ENCODE data around the gene IFT25. TPM values are rescaled to one million over a fixed set of nuclear protein-coding genes. Genes with fewer than 3 reads are reported as not detected.

IFT25 gene
- total and polyA plus RNA-seq, 2 of the 13 experiments (the other 11 are each of a cell fraction or from before 2014, with no cell fraction given) = 19.7 to 48.0 TPM

GRCh38 chr1:53945433-53946251 lies at the start of gene IFT25 (continued):
- TF ChIP-seq, protein P1, sequence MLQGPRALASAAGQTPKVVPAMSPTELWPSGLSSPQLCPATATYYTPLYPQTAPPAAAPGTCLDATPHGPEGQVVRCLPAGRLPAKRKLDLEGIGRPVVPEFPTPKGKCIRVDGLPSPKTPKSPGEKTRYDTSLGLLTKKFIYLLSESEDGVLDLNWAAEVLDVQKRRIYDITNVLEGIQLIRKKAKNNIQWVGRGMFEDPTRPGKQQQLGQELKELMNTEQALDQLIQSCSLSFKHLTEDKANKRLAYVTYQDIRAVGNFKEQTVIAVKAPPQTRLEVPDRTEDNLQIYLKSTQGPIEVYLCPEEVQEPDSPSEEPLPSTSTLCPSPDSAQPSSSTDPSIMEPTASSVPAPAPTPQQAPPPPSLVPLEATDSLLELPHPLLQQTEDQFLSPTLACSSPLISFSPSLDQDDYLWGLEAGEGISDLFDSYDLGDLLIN (CRISPR knock-in tag; IDR thresholded peaks at IDR 0.05; ENCODE audit: borderline replicate concordance) = no peak
- TF ChIP-seq ZNF564 (CRISPR knock-in tag; IDR thresholded peaks at IDR 0.05) (no peak), ZNF878 (CRISPR knock-in tag; IDR thresholded peaks at IDR 0.05) (no peak), NFE2L1 (CRISPR knock-in tag; IDR thresholded peaks at IDR 0.05; ENCODE audit: borderline replicate concordance) (0 out of 2 replicates have a peak, but pooled peaks have one; percentile 23), ETV5 (CRISPR knock-in tag; IDR thresholded peaks at IDR 0.05; ENCODE audit: borderline replicate concordance) (peak; percentile 23; the same call in 1 of the 2 replicates), PLRG1 (conservative IDR thresholded peaks at IDR 0.05) (no peak), LBX2 (CRISPR knock-in tag; IDR thresholded peaks at IDR 0.05; ENCODE audit: borderline replicate concordance) (no peak), SNAPC4 (CRISPR knock-in tag; IDR thresholded peaks at IDR 0.05) (no peak), TEAD3 (CRISPR knock-in tag; optimal IDR thresholded peaks at IDR 0.05; ENCODE audit: borderline replicate concordance) (peak; percentile 29), KLF11 (CRISPR knock-in tag; IDR thresholded peaks at IDR 0.05) (0 out of 2 replicates have a peak, but pooled peaks have one; percentile 8), MTF2 (CRISPR knock-in tag; IDR thresholded peaks at IDR 0.05; ENCODE audit: borderline replicate concordance) (no peak), HOXA9 (CRISPR knock-in tag; IDR thresholded peaks at IDR 0.05; ENCODE audit: borderline replicate concordance) (no peak), RFXAP (CRISPR knock-in tag; IDR thresholded peaks at IDR 0.05; ENCODE audit: borderline replicate concordance) (no peak; the same call in 1 of the 2 replicates), ZNF501 (CRISPR knock-in tag; IDR thresholded peaks at IDR 0.05) (no peak), CEBPG (CRISPR knock-in tag; IDR thresholded peaks at IDR 0.05) (no peak), REPIN1 (CRISPR knock-in tag; IDR thresholded peaks at IDR 0.05; ENCODE audit: borderline replicate concordance, low read depth) (no peak)
- TF ChIP-seq, protein P2, sequence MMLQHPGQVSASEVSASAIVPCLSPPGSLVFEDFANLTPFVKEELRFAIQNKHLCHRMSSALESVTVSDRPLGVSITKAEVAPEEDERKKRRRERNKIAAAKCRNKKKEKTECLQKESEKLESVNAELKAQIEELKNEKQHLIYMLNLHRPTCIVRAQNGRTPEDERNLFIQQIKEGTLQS (CRISPR knock-in tag; IDR thresholded peaks at IDR 0.05) = no peak
- TF ChIP-seq, protein P3, sequence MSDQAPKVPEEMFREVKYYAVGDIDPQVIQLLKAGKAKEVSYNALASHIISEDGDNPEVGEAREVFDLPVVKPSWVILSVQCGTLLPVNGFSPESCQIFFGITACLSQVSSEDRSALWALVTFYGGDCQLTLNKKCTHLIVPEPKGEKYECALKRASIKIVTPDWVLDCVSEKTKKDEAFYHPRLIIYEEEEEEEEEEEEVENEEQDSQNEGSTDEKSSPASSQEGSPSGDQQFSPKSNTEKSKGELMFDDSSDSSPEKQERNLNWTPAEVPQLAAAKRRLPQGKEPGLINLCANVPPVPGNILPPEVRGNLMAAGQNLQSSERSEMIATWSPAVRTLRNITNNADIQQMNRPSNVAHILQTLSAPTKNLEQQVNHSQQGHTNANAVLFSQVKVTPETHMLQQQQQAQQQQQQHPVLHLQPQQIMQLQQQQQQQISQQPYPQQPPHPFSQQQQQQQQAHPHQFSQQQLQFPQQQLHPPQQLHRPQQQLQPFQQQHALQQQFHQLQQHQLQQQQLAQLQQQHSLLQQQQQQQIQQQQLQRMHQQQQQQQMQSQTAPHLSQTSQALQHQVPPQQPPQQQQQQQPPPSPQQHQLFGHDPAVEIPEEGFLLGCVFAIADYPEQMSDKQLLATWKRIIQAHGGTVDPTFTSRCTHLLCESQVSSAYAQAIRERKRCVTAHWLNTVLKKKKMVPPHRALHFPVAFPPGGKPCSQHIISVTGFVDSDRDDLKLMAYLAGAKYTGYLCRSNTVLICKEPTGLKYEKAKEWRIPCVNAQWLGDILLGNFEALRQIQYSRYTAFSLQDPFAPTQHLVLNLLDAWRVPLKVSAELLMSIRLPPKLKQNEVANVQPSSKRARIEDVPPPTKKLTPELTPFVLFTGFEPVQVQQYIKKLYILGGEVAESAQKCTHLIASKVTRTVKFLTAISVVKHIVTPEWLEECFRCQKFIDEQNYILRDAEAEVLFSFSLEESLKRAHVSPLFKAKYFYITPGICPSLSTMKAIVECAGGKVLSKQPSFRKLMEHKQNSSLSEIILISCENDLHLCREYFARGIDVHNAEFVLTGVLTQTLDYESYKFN (CRISPR knock-in tag; conservative IDR thresholded peaks at IDR 0.05) = no peak; the same call in none of the 2 replicates

Measured in HepG2 (cell line).